ENCODE measurements around the gene BEGAIN. TPM values are rescaled to one million over a fixed set of nuclear protein-coding genes. Genes with fewer than 3 reads are reported as not detected.

The BEGAIN gene
- total RNA-seq, 1 donor from 2014 or later: 7.0 TPM

DNA sequence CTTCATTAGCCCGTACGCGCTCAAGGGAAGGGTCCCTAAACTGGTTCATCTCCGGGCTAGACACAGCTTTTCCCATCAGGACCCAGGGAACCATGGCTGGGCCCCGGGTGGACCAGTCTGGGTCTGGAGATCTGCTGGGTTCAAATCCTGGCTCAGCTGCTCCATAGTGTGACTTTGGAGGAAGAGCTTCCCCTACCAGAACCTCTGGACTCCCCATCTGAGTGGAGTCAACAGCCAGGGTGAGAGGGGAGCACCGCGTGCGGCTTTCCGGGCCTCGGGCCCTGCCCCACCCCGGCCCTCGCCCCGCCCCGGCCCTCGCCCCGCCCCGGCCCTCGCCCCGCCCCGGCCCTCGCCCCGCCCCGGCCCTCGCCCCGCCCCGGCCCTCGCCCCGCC lies 41.2 kb downstream of the BEGAIN start:
- H3K27me3 Mint-ChIP-seq (ENCODE audit: unreplicated experiment): no peaks in the 10 kb centered on the region
- H3K36me3 Mint-ChIP-seq (ENCODE audit: unreplicated experiment): no peaks in the 10 kb centered on the region
- H3K4me3 Mint-ChIP-seq (ENCODE audit: unreplicated experiment): no peak overlapping the region
- no peaks in the 10 kb centered on the region for H3K9me3 Mint-ChIP-seq (ENCODE audit: unreplicated experiment)
- H3K4me1 Mint-ChIP-seq (ENCODE audit: unreplicated experiment): peaks cover 8% of the 10 kb centered on the region
- H3K27ac Mint-ChIP-seq (ENCODE audit: unreplicated experiment): no peak overlapping the region
- DNase-seq (ENCODE audit: extremely low spot score, unreplicated experiment): no peak
- TF ChIP-seq, protein P1, sequence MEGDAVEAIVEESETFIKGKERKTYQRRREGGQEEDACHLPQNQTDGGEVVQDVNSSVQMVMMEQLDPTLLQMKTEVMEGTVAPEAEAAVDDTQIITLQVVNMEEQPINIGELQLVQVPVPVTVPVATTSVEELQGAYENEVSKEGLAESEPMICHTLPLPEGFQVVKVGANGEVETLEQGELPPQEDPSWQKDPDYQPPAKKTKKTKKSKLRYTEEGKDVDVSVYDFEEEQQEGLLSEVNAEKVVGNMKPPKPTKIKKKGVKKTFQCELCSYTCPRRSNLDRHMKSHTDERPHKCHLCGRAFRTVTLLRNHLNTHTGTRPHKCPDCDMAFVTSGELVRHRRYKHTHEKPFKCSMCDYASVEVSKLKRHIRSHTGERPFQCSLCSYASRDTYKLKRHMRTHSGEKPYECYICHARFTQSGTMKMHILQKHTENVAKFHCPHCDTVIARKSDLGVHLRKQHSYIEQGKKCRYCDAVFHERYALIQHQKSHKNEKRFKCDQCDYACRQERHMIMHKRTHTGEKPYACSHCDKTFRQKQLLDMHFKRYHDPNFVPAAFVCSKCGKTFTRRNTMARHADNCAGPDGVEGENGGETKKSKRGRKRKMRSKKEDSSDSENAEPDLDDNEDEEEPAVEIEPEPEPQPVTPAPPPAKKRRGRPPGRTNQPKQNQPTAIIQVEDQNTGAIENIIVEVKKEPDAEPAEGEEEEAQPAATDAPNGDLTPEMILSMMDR (IDR thresholded peaks at IDR 0.05): no peak

DNA sequence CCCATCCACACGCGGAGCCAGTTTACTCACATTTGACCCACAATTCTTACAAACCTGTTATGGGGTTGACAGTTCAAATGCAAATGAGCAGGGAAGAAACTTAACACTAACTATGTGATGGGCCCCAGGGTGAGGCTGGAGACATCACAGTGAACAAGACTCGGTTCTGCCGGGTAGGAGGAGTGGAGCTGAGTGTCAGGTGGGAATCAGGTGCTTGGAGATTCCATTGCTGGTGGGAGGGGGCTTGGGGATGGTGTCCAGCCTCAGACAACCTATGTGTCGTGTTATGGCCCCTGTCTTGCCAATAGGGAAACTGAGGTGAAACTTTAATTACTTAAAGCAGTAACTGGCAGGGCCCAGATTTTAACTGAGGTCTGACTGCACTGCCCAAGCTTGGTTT lies 41.9 kb downstream of the BEGAIN start:
- no peak overlapping the region for H3K4me3 Mint-ChIP-seq (ENCODE audit: unreplicated experiment)
- H3K36me3 Mint-ChIP-seq (ENCODE audit: unreplicated experiment): no peaks in the 10 kb centered on the region
- H3K27ac Mint-ChIP-seq (ENCODE audit: unreplicated experiment): no peak overlapping the region
- DNase-seq (ENCODE audit: extremely low spot score, unreplicated experiment): no peak
- H3K27me3 Mint-ChIP-seq (ENCODE audit: unreplicated experiment): no peaks in the 10 kb centered on the region
- H3K9me3 Mint-ChIP-seq (ENCODE audit: unreplicated experiment): no peaks in the 10 kb centered on the region
- TF ChIP-seq, protein P1 (IDR thresholded peaks at IDR 0.05): no peak
- peaks cover 8% of the 10 kb centered on the region for H3K4me1 Mint-ChIP-seq (ENCODE audit: unreplicated experiment)

DNA sequence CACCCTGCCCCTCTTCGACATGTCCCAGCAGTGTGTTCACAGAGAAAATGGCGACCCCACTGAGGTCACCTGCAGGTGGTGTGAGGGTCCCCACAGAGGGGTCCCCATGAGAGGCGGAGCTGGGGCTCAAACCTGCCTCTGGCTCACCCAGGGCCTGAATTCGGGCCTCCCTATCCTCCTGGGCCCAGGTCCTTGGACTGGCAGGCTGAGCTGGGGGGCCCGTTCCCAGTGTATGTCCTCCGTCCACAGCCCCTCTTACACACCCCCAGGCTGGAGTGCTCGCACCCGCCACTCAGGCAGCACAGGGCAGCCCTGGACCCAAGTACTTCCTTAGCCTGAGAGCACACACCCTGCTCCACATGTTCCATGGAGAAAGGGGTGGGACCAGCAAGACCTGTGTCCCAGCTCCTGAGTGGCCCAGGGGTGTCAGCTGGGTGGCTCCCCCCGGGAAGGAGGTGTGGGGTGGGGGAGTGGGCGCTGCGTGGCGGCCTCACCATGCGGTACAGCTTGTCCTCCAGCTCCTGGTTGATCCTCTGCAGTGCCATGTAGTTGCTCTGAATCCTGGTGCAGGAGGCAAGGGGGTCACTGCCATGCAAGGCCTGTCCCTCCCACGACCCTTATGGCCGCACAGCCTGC lies 42.6 kb downstream of the BEGAIN start:
- Mint-ChIP-seq H3K9me3 (ENCODE audit: unreplicated experiment) (no peaks in the 10 kb centered on the region), H3K27me3 (ENCODE audit: unreplicated experiment) (no peaks in the 10 kb centered on the region), H3K4me3 (ENCODE audit: unreplicated experiment) (no peak overlapping the region), H3K36me3 (ENCODE audit: unreplicated experiment) (no peaks in the 10 kb centered on the region), H3K4me1 (ENCODE audit: unreplicated experiment) (peaks cover 8% of the 10 kb centered on the region), H3K27ac (ENCODE audit: unreplicated experiment) (no peak overlapping the region)
- TF ChIP-seq, protein P1 (IDR thresholded peaks at IDR 0.05): no peak
- DNase-seq (ENCODE audit: extremely low spot score, unreplicated experiment): no peak

DNA sequence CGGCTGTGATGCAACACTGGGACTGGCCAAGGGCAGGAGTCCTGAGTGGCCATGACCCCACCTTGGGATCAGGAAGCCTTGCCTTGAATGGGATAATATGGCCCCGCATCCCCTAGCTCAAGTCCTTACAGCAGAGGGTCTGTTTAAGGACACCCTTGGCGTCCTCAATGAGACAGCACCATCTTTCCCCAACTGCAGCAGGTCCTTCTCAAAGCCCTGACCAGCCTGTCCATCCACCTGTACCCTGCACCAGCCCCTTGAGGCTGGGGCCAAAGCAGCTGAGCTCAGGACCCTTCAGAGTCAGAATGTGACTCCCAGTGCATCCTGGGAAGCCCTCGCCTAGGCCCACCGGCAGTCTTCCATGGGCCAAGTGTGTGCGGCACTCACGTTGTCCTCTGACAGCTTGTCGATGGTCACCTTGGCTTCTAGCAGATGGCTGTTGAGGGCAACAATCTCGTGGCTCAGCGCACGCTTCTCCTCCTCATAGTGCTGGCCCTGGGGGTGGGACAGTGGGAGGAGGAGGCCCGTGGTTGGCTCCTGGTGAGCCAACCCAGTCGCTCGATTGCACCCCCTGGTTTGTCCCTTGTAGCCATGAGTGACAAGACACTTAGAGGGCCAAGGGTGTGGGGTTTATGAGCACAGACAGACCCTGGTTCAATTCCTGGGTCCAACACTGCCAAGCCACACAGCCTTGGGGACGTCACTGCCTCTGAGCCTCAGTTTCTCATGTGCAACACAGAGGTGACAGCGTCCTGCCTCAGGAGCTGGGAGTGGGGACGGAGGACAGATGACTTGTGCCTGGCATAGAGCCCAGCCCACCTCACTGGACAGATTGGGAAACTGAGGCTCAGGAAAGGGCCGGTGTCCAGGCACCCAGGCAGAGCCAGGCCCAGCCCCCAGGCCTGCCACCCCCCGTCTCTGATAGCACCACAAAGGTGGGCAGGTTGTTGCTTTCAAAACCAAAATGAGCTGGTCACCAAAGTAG lies 43.5 kb downstream of the BEGAIN start:
- Mint-ChIP-seq H3K4me3 (ENCODE audit: unreplicated experiment) (no peak overlapping the region), H3K27me3 (ENCODE audit: unreplicated experiment) (no peaks in the 10 kb centered on the region), H3K27ac (ENCODE audit: unreplicated experiment) (no peak overlapping the region), H3K4me1 (ENCODE audit: unreplicated experiment) (peaks cover 5% of the 10 kb centered on the region), H3K9me3 (ENCODE audit: unreplicated experiment) (no peaks in the 10 kb centered on the region), H3K36me3 (ENCODE audit: unreplicated experiment) (no peaks in the 10 kb centered on the region)
- TF ChIP-seq, protein P1 (IDR thresholded peaks at IDR 0.05): no peak
- no peak for DNase-seq (ENCODE audit: extremely low spot score, unreplicated experiment)

DNA sequence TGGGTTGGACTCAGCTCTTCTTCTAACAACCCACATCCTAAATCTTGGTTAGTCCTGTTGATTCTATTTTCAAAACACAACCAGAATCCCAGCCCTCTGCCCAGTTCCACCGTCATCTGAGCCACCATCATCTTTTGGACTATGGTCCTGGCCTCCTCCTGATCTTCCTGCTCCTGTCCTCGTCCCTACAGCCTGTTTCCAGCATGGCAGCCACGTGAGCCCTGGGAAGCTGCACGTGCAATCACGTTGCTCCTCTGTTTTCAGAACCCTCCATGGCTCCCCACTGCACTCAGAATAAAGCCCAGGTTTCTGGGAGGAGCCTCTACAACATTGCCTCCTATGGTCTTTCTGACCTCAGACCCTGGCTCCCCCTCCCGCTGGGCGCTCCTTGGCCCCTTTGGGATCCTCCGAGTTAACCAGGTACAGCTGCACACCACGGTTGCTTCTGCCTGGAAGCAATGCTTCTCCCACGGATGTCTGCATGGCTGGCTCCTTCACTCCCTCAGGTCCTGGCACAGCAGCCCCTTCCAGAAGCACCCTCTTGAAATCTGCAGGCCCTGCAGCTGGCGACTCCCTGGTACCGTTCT lies 44.5 kb downstream of the BEGAIN start:
- H3K36me3 Mint-ChIP-seq (ENCODE audit: unreplicated experiment): no peaks in the 10 kb centered on the region
- no peak overlapping the region for H3K27ac Mint-ChIP-seq (ENCODE audit: unreplicated experiment)
- no peaks in the 10 kb centered on the region for H3K27me3 Mint-ChIP-seq (ENCODE audit: unreplicated experiment)
- no peak for DNase-seq (ENCODE audit: extremely low spot score, unreplicated experiment)
- H3K9me3 Mint-ChIP-seq (ENCODE audit: unreplicated experiment): no peaks in the 10 kb centered on the region
- peaks cover 3% of the 10 kb centered on the region for H3K4me1 Mint-ChIP-seq (ENCODE audit: unreplicated experiment)
- H3K4me3 Mint-ChIP-seq (ENCODE audit: unreplicated experiment): no peak overlapping the region
- TF ChIP-seq, protein P1 (IDR thresholded peaks at IDR 0.05): no peak
